ENCODE measurements around the gene CSRP2. TPM values are rescaled to one million over a fixed set of nuclear protein-coding genes. Genes with fewer than 3 reads are reported as not detected.

Gene CSRP2
- 3.1 TPM for polyA plus RNA-seq (2012; ENCODE audit: missing spikeins)

DNA sequence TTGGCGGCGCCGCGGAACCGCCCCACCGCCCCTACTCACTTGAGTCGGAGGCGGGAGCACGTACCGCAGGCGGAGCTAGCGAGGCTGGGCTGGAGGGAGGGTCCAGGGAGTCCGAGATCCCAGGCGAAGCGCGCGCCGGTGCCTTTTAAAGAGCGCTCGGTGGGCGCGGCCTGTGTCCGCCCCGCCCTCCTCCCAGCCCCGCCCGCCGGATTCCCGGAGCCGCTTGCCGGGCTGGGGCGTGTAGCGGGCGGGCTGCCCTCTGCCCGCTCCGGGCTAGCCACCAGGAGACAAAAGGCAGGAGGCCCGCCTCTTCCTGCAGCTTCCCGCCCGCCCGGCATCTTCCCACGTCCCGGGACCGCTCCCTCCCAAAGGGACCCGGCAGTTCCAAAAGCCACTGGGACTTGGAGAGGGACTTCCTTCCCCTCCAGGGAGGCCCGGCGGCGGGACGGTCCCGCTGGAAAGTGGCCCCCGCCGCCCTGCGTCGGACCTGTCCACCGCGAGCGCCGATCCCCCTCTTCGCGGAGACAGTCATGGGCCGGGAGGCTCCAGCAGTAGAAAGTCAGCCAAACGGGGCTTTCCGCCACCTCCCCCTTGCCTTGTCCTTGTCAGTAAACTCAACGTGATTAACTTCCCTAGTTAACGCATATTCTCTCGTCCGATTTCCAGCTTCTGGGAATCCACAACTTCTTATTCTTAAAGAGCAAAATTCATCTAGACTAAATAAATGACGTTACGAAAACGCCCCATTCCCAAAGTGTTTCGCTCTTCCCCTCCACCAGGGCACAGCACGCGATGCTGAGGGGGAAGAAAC lies at the start of gene CSRP2:
CSRP2 (minus strand) TSS at position 121 of the 811 bp plus-strand sequence. CDS start 12,759 bp downstream, outside the sequence.
- TF ChIP-seq POLR2AphosphoS5 (IDR thresholded peaks at IDR 0.05; ENCODE audit: low read depth, low read length): no peak
- no peak for TF ChIP-seq TAF1 (IDR thresholded peaks at IDR 0.05; ENCODE audit: borderline replicate concordance, low read depth, low read length)
- TF ChIP-seq POLR2A (IDR thresholded peaks at IDR 0.05; ENCODE audit: low read depth, low read length): no peak
- DNase-seq (ENCODE audit: insufficient read length) (peak; percentile 72), FAIRE-seq (peak; percentile 77)

DNA sequence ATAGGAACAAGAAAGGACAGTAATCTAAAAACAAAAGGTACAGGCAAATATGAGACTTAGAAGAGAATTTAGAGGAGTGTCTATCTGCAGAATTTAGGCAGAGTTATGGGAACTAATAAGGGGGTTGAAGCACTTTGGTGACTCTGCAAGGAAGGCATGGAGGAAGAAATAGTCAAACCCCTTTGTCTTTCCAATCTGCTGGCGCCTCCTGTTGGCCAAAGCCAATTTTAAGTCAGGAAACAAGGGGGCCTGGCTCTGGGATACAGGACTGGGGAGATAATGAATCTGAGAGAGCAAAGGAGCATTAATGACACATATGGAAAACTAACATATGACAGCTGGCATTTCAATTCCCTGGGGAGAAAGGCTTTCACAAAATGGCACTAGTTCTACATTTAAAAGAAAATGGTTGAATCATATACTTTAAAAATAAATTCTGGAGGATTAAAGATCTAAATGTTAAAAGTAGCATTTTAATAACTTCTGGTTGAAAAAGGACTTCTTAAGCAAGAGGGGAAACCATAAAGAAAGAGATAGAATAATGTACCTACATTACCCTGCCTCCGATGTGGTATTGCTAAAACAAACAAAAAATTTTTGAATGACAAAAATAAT lies 48.5 kb upstream of the CSRP2 start:
- FAIRE-seq: no peak
- TF ChIP-seq TAF1 (IDR thresholded peaks at IDR 0.05; ENCODE audit: borderline replicate concordance, low read depth, low read length) (no peak), POLR2AphosphoS5 (IDR thresholded peaks at IDR 0.05; ENCODE audit: low read depth, low read length) (no peak), POLR2A (IDR thresholded peaks at IDR 0.05; ENCODE audit: low read depth, low read length) (no peak)
- DNase-seq (ENCODE audit: insufficient read length): peak; percentile 14

DNA sequence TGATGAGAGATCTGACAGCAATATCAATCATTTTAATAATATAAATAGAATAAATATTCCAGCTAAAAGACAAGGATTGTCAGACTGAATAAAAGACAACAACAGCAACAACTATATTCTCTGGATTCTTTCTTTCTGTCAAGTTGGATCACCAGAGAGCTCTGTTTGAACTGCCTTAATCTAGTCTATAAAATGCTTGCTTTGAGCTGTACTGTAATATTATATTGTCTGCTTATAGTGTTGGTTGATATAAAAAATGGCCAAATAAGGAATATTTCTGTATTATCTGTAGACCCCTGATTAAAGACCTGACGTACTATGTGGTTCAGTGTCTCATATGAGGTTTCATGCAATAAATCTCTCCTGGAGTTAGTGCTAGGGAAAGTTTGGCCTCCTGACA lies 46.3 kb upstream of the CSRP2 start:
- TF ChIP-seq TAF1 (IDR thresholded peaks at IDR 0.05; ENCODE audit: borderline replicate concordance, low read depth, low read length) (no peak), POLR2AphosphoS5 (IDR thresholded peaks at IDR 0.05; ENCODE audit: low read depth, low read length) (no peak), POLR2A (IDR thresholded peaks at IDR 0.05; ENCODE audit: low read depth, low read length) (no peak)
- no peak for DNase-seq (ENCODE audit: insufficient read length)
- FAIRE-seq: no peak

- DNase-seq (ENCODE audit: insufficient read length) (no peak), FAIRE-seq (no peak)
- TF ChIP-seq TAF1 (IDR thresholded peaks at IDR 0.05; ENCODE audit: borderline replicate concordance, low read depth, low read length): no peak
- no peak for TF ChIP-seq POLR2A (IDR thresholded peaks at IDR 0.05; ENCODE audit: low read depth, low read length)
- TF ChIP-seq POLR2AphosphoS5 (IDR thresholded peaks at IDR 0.05; ENCODE audit: low read depth, low read length): no peak
Measured at GRCh38 chr12:76922866-76923265, 44.0 kb upstream of the CSRP2 start.

DNA sequence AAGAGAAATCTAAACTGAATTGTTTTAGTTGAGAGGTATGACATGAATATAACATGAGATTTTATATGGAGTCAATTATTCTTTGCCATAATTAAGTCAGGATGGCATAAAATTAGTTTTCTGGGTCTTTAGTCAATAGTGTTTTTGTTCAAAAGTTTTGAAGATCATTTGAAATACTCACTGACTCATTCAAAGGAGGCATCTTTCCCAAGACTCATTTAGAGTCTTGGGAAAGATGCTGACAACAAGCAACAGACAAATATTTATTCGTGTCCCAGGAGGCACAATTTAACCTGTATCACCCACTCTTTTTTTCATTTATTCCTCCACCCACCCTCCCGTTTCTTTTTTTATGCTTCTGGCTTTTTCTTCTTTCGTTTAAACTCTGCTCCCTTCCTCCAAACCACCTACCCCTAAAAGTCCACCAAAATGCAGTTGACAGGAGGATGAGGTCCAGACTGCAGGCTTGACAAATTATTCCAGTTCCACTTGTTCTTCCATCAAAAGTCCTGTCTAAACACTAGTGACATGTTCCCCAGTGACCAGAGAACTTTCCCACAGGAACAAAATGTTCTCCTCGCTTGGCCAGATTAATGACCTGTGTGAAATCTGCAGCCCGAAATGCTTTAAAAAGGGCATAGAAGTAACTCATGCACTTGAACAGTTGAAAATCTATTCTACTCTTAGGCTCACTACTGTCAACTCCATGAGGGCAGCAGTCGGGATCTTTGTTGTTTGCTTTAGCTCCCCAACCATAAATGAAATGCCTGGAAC lies 43.3 kb upstream of the CSRP2 start:
- DNase-seq (ENCODE audit: insufficient read length): no peak
- no peak for FAIRE-seq
- no peak for TF ChIP-seq POLR2A (IDR thresholded peaks at IDR 0.05; ENCODE audit: low read depth, low read length)
- no peak for TF ChIP-seq POLR2AphosphoS5 (IDR thresholded peaks at IDR 0.05; ENCODE audit: low read depth, low read length)
- TF ChIP-seq TAF1 (IDR thresholded peaks at IDR 0.05; ENCODE audit: borderline replicate concordance, low read depth, low read length): no peak

GRCh38 chr12:76921100-76921471 lies 42.3 kb upstream of the CSRP2 start:
- DNase-seq (ENCODE audit: insufficient read length) (no peak), FAIRE-seq (no peak)
- no peak for TF ChIP-seq TAF1 (IDR thresholded peaks at IDR 0.05; ENCODE audit: borderline replicate concordance, low read depth, low read length)
- TF ChIP-seq POLR2AphosphoS5 (IDR thresholded peaks at IDR 0.05; ENCODE audit: low read depth, low read length): no peak
- TF ChIP-seq POLR2A (IDR thresholded peaks at IDR 0.05; ENCODE audit: low read depth, low read length): no peak

DNA sequence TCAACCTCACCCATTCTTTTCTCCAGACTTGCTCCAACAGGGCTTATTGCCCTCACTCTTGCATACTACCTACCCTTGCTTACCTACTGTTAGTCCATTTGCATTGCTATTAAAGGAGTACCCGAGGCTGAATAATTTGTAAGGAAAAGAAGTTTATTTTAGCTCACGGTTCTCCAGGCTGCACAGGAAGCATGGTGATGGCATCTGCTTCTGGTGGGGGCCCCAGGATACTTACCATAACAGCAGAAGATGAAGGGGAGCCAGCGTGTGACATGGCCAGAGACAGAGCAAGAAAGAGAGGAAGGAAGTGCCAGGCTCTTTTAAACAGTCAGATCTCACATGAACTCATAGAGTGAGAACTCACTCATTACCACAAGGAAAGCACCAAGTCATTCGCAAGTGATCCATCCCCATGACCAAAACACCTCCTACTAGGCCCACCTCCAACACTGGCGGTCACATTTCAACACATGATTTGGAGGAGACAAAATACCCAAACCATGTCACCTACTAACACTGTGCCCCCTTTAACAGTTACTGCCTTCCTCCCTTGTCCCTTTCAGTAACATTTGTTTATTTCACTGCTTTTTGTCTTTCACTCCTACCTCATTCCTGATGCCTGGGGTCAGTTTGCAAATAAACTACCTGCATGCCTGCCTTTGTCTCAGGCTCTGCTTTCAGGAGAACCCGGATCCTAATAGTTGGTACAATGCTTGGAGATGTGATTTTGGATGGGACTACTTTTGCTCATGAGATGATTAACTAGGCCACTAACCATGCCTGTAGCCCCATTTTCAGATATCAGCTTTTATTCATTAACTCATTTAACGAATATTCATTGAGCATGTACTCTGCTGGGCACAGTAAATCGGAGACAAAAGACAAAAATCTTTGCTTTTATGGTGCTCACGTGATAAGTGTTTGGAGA lies 41.6 kb upstream of the CSRP2 start:
- TF ChIP-seq POLR2A (IDR thresholded peaks at IDR 0.05; ENCODE audit: low read depth, low read length) (no peak), TAF1 (IDR thresholded peaks at IDR 0.05; ENCODE audit: borderline replicate concordance, low read depth, low read length) (no peak), POLR2AphosphoS5 (IDR thresholded peaks at IDR 0.05; ENCODE audit: low read depth, low read length) (no peak)
- DNase-seq (ENCODE audit: insufficient read length): no peak
- no peak for FAIRE-seq

DNA sequence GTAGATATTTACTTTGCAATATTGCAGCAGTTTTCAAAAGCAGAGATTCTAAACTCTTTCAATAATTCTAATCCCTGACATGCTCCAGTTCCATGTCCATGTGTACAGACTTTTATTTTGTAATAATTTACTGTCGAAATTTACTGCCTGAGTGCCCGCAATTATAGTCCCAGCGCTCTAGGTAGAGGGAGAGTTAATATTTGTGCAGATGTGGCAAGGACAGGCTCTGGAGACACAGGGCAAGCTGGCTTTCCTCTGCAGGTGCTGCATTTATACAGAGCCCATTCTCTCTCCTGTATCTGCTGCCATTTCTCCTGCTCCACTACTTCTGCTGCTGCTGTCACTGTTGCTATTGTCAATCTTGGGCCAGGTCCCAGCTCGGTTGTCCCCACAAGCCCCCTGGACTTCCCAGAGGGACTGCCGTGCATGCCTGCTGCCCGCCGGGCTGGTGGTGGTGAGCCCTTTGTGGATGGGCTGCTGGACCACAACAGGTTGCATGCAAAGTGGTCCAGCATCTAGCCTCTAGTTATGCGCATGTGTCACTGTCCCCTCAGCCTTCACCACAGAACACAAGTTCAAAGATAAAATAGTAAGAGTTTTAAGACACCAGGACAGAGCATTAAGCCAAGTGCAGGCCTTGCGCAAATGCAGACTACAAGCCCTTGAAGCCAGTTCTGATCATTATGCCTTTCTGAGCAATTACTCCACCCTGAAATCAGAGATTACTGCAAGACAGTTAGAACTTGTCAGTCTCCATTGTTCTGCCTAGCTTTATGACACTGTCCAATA lies 40.8 kb upstream of the CSRP2 start:
- FAIRE-seq (no peak), DNase-seq (ENCODE audit: insufficient read length) (no peak)
- TF ChIP-seq TAF1 (IDR thresholded peaks at IDR 0.05; ENCODE audit: borderline replicate concordance, low read depth, low read length) (no peak), POLR2A (IDR thresholded peaks at IDR 0.05; ENCODE audit: low read depth, low read length) (no peak), POLR2AphosphoS5 (IDR thresholded peaks at IDR 0.05; ENCODE audit: low read depth, low read length) (no peak)

DNA sequence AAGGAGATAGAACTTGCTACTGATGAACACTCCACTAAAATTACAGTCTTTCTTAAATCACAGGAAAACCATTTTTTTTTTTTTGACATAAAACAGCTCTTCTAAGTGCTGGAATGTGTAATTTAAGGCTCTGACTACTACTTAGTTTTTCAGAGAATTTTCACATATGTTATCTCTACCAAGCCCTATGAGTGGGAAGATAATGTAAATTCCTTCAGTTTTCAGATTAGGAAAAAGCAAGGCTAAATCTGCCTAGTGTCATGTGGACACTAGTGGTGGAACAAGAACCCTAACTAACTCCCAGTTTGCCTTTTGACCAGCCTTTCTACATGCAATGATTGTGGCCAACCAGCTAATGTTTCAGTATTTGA lies 37.3 kb upstream of the CSRP2 start:
- no peak for DNase-seq (ENCODE audit: insufficient read length)
- TF ChIP-seq POLR2A (IDR thresholded peaks at IDR 0.05; ENCODE audit: low read depth, low read length) (no peak), TAF1 (IDR thresholded peaks at IDR 0.05; ENCODE audit: borderline replicate concordance, low read depth, low read length) (no peak), POLR2AphosphoS5 (IDR thresholded peaks at IDR 0.05; ENCODE audit: low read depth, low read length) (no peak)
- no peak for FAIRE-seq

All from GM12892 (cell line).